Panc1 (cell line): Measurements from ENCODE around the gene PEX5L.

Experiments used
- TF ChIP-seq, protein P1 (sequence below): fragments of 450-650 bp; IDR thresholded peaks from 2 replicates; pipeline ENCODE4 v1.5.1; 2017; ENCODE audit warnings: mild to moderate bottlenecking
- TF ChIP-seq, protein P2 (sequence below), 2 experiments: IDR thresholded peaks; 2 replicates each; pipeline ENCODE4 v1.6.1; 2011 to 2012; ENCODE audit warnings: low read depth in 2 of 2, control low read depth in 1 of 2, low read length in 1 of 2, mild to moderate bottlenecking in 1 of 2, moderate library complexity in 1 of 2; ENCODE audit not compliant: insufficient read depth in 1 of 2

DNA sequence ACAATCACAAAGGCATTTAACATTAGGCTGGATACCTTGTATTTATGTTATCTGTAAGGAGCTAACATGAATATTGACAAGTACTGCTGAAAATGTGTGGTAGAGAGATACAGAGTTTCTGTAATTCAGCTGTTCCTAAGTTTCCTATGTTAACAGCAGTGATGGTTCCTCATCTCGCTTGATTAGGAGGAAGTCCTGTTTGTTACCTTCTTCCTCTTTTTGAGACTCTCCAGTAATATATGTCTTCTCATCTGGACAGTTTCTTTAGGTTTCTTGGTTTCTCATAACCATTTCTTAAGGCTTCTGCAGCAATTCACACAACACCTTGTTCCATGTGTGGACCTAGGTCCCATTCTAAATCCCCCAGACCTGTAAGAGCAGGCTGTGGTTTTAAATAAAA lies 11.4 kb upstream of the PEX5L start:
- TF ChIP-seq, protein P1, sequence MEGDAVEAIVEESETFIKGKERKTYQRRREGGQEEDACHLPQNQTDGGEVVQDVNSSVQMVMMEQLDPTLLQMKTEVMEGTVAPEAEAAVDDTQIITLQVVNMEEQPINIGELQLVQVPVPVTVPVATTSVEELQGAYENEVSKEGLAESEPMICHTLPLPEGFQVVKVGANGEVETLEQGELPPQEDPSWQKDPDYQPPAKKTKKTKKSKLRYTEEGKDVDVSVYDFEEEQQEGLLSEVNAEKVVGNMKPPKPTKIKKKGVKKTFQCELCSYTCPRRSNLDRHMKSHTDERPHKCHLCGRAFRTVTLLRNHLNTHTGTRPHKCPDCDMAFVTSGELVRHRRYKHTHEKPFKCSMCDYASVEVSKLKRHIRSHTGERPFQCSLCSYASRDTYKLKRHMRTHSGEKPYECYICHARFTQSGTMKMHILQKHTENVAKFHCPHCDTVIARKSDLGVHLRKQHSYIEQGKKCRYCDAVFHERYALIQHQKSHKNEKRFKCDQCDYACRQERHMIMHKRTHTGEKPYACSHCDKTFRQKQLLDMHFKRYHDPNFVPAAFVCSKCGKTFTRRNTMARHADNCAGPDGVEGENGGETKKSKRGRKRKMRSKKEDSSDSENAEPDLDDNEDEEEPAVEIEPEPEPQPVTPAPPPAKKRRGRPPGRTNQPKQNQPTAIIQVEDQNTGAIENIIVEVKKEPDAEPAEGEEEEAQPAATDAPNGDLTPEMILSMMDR = no peak
- TF ChIP-seq, protein P2, sequence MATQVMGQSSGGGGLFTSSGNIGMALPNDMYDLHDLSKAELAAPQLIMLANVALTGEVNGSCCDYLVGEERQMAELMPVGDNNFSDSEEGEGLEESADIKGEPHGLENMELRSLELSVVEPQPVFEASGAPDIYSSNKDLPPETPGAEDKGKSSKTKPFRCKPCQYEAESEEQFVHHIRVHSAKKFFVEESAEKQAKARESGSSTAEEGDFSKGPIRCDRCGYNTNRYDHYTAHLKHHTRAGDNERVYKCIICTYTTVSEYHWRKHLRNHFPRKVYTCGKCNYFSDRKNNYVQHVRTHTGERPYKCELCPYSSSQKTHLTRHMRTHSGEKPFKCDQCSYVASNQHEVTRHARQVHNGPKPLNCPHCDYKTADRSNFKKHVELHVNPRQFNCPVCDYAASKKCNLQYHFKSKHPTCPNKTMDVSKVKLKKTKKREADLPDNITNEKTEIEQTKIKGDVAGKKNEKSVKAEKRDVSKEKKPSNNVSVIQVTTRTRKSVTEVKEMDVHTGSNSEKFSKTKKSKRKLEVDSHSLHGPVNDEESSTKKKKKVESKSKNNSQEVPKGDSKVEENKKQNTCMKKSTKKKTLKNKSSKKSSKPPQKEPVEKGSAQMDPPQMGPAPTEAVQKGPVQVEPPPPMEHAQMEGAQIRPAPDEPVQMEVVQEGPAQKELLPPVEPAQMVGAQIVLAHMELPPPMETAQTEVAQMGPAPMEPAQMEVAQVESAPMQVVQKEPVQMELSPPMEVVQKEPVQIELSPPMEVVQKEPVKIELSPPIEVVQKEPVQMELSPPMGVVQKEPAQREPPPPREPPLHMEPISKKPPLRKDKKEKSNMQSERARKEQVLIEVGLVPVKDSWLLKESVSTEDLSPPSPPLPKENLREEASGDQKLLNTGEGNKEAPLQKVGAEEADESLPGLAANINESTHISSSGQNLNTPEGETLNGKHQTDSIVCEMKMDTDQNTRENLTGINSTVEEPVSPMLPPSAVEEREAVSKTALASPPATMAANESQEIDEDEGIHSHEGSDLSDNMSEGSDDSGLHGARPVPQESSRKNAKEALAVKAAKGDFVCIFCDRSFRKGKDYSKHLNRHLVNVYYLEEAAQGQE (IDR thresholded peaks at IDR 0.05; ENCODE audit: insufficient read depth in 1 of 2, low read depth in 2 of 2, low read length in 1 of 2) = no peak
